ENCODE measurements around the gene C20orf173. TPM values are rescaled to one million over a fixed set of nuclear protein-coding genes. Genes with fewer than 3 reads are reported as not detected.

Gene C20orf173
- total RNA-seq, 1 experiment from 2014 or later: not detected

DNA sequence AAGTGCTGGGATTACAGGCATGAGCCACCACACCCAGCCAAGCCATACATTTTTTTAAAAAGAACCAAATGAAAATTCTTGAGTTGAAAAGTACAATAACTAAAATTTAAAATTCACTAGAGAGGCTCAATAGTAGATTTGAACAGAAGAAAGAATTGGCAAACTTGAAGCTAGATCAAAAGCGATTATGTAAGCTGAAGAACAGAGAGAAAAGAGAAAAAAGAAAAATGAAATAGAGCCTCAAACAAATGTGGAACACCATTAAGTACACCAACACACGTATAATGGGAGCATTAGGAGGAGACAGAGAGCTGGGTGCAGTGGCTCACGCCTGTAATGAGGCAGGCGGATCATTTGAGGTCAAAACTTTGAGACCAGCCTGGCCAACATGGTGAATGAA lies 43.4 kb upstream of the C20orf173 start:
- intact Hi-C loops (cut with micrococcal nuclease): no loop called here
- ChIA-PET POLR2A (no interaction called here), RAD21 (ENCODE audit: low non-redundant PET in 1 of 2, low total read pairs in 2 of 2, uncharacterized antibody in 2 of 2, unreplicated experiment in 2 of 2) (no interaction called here), CTCF (no interaction called here)
- Histone ChIP-seq H3K4me2 (ENCODE audit: low read length) (no peak overlapping the region), H3K36me3 (ENCODE audit: control insufficient read depth in 1 of 2, insufficient read depth in 2 of 2, low read length in 2 of 2) (no peaks in the 10 kb centered on the region), H3K4me3 (replicated peaks in 1 of 2; ENCODE audit: low read depth in 1 of 2, low read length in 2 of 2) (no peak overlapping the region), H3K9ac (ENCODE audit: low read length) (no peak overlapping the region), H2AFZ (ENCODE audit: low read depth, low read length, poor library complexity, severe bottlenecking) (no peak overlapping the region), H3K9me3 (ENCODE audit: control insufficient read depth in 1 of 2, insufficient read depth in 1 of 2, low read depth in 1 of 2, low read length in 2 of 2) (peaks cover 0 to 3% of the 10 kb centered on the region in 2 experiments; a peak in 1 of 4 replicates), H3K79me2 (ENCODE audit: insufficient read depth, low read length) (no peaks in the 10 kb centered on the region), H3K4me1 (ENCODE audit: control insufficient read depth in 1 of 2, insufficient read depth in 2 of 2, low read length in 2 of 2) (peaks cover 0 to 8% of the 10 kb centered on the region in 2 experiments; a peak in 2 of 4 replicates), H3K27me3 (ENCODE audit: insufficient read depth, low read length) (no peaks in the 10 kb centered on the region), H4K20me1 (ENCODE audit: insufficient read depth) (no peaks in the 10 kb centered on the region), H3K9me2 (ENCODE audit: insufficient read depth) (no peaks in the 10 kb centered on the region), H3K27ac (ENCODE audit: low read depth, low read length) (no peak overlapping the region)
- BruUV-seq (replicated peaks): no TSS peak
- ATAC-seq: no peak
- DNase-seq (ENCODE audit: low read depth, low spot score): no peak
- TF ChIP-seq SIN3A (IDR thresholded peaks at IDR 0.05; ENCODE audit: low read depth): no peak
- TF ChIP-seq REST (IDR thresholded peaks at IDR 0.05; ENCODE audit: low read depth): no peak
- TF ChIP-seq CEBPB (IDR thresholded peaks at IDR 0.05; ENCODE audit: low read depth): no peak
- TF ChIP-seq RAD21 (IDR thresholded peaks at IDR 0.05; ENCODE audit: low read depth): no peak
- no peak for TF ChIP-seq ATF3 (IDR thresholded peaks at IDR 0.05)
- no peak for TF ChIP-seq ZNF274 (IDR thresholded peaks at IDR 0.05; ENCODE audit: low read depth, low read length)
- no peak for TF ChIP-seq POLR2A (IDR thresholded peaks at IDR 0.05; ENCODE audit: borderline replicate concordance, extremely low read depth, insufficient read depth, insufficient read length)
- TF ChIP-seq EGR1 (IDR thresholded peaks at IDR 0.05; ENCODE audit: low read depth): no peak
- TF ChIP-seq TCF7L2 (IDR thresholded peaks at IDR 0.05; ENCODE audit: borderline replicate concordance, extremely low read depth, insufficient read depth, insufficient read length): no peak
- no peak for TF ChIP-seq EZH2 (IDR thresholded peaks at IDR 0.05)
- no peak for TF ChIP-seq ELF1 (IDR thresholded peaks at IDR 0.05; ENCODE audit: borderline replicate concordance, low read depth)
- no peak for TF ChIP-seq CBX3 (IDR thresholded peaks at IDR 0.05; ENCODE audit: low read depth)
- no peak for TF ChIP-seq CTCF (IDR thresholded peaks at IDR 0.05 in 2 of 3, conservative IDR thresholded peaks at IDR 0.05 in 1 of 3; ENCODE audit: borderline replicate concordance in 1 of 3, insufficient read depth in 1 of 3, low read depth in 2 of 3, low read length in 2 of 3)
- no peak for TF ChIP-seq ZFX (IDR thresholded peaks at IDR 0.05)
- TF ChIP-seq YY1 (IDR thresholded peaks at IDR 0.05; ENCODE audit: extremely low read depth, insufficient replicate concordance, low read depth, low read length): no peak

Data from HCT116 (cell line).